Measurements from ENCODE around the gene ADCY5. TPM values are rescaled to one million over a fixed set of nuclear protein-coding genes. Genes with fewer than 3 reads are reported as not detected.

Gene ADCY5
- total and polyA plus RNA-seq, 10 donors = 1.7 to 20.6 (median 11.7) TPM

- DNase-seq = peak; percentile 35
- intact Hi-C loops (cut with DNase I; ENCODE audit: low total_unique reads) = no loop called here
- H3K9me3 ChIP-seq = no peaks in the 10 kb centered on the region
- peak overlapping the region in 6 of 8 donors; percentile 11 to 67 (median 43) for H3K27ac ChIP-seq
- H3K27me3 ChIP-seq (replicated peaks in 1 of 7) = peaks cover 0 to 22% (median 0%) of the 10 kb centered on the region in 7 donors
- H3K4me3 ChIP-seq = no peak overlapping the region
- H3K4me1 ChIP-seq = peaks cover 0 to 10% (median 0%) of the 10 kb centered on the region in 6 donors
- no peaks in the 10 kb centered on the region for H3K36me3 ChIP-seq
- 81 to 96% (median 93%) methylated on average over 7 to 8 of the region's 8 CpGs for WGBS, 5 donors
- TF ChIP-seq POLR2AphosphoS5 (IDR thresholded peaks at IDR 0.05) (no peak), POLR2A (IDR thresholded peaks at IDR 0.05) (no peak), CTCF (IDR thresholded peaks at IDR 0.05 in 8 of 11, conservative IDR thresholded peaks at IDR 0.05 in 3 of 11) (no peak)
Measured at GRCh38 chr3:123405936-123406510, 42.9 kb downstream of the ADCY5 start.

- DNase-seq = peak; percentile 58
- Histone ChIP-seq H3K4me1 (peaks cover 0 to 10% (median 0%) of the 10 kb centered on the region in 6 donors), H3K4me3 (no peak overlapping the region), H3K27ac (peak overlapping the region in 1 of 8 donors; percentile 36), H3K27me3 (replicated peaks in 1 of 7) (peaks cover 0 to 32% (median 0%) of the 10 kb centered on the region in 7 donors), H3K36me3 (no peaks in the 10 kb centered on the region), H3K9me3 (no peaks in the 10 kb centered on the region)
- whole genome bisulfite sequencing, 5 donors = 73 to 97% (median 91%) methylated on average over 7 to 11 of the region's 11 CpGs
- intact Hi-C loops (cut with DNase I; ENCODE audit: low total_unique reads) = no loop called here
- TF ChIP-seq POLR2AphosphoS5 (IDR thresholded peaks at IDR 0.05) (no peak), CTCF (IDR thresholded peaks at IDR 0.05 in 8 of 11, conservative IDR thresholded peaks at IDR 0.05 in 3 of 11) (no peak), POLR2A (IDR thresholded peaks at IDR 0.05) (no peak)
Measured at GRCh38 chr3:123405021-123405420, 43.9 kb downstream of the ADCY5 start.

- H3K9me3 ChIP-seq = no peaks in the 10 kb centered on the region
- TF ChIP-seq CTCF (IDR thresholded peaks at IDR 0.05 in 8 of 11, conservative IDR thresholded peaks at IDR 0.05 in 3 of 11) (no peak), POLR2A (IDR thresholded peaks at IDR 0.05) (no peak), POLR2AphosphoS5 (IDR thresholded peaks at IDR 0.05) (no peak)
- H3K27me3 ChIP-seq (replicated peaks in 1 of 7) = peaks cover 0 to 29% (median 0%) of the 10 kb centered on the region in 7 donors
- WGBS, 5 donors = 56 to 88% (median 73%) methylated on average over 3 of the region's 3 CpGs
- H3K36me3 ChIP-seq = no peaks in the 10 kb centered on the region
- intact Hi-C loops (cut with DNase I; ENCODE audit: low total_unique reads) = no loop called here
- DNase-seq = peak; percentile 58
- peak overlapping the region in 2 of 8 donors; percentile 36 to 38 for H3K27ac ChIP-seq
- peaks cover 0 to 4% (median 0%) of the 10 kb centered on the region in 6 donors for H3K4me1 ChIP-seq
- H3K4me3 ChIP-seq = no peak overlapping the region
Measured at GRCh38 chr3:123404391-123404790, 44.5 kb downstream of the ADCY5 start.

GRCh38 chr3:123401836-123402530, 46.9 kb downstream of the ADCY5 start:
- intact Hi-C loops (cut with DNase I; ENCODE audit: low total_unique reads) = no loop called here
- no peaks in the 10 kb centered on the region for H3K36me3 ChIP-seq
- H3K9me3 ChIP-seq = no peaks in the 10 kb centered on the region
- 77 to 86% (median 80%) methylated on average over 11 of the region's 11 CpGs for WGBS, 5 donors
- peak overlapping the region in 2 of 8 donors; percentile 3 to 24 for H3K27ac ChIP-seq
- H3K4me3 ChIP-seq = no peak overlapping the region
- peaks cover 0 to 10% (median 0%) of the 10 kb centered on the region in 6 donors for H3K4me1 ChIP-seq
- TF ChIP-seq CTCF (IDR thresholded peaks at IDR 0.05 in 8 of 11, conservative IDR thresholded peaks at IDR 0.05 in 3 of 11) = no peak
- DNase-seq = peak; percentile 52
- peaks cover 0 to 36% (median 0%) of the 10 kb centered on the region in 7 donors for H3K27me3 ChIP-seq (replicated peaks in 1 of 7)

Data from spleen (tissue), 11 donors.